Measurements from ENCODE around the gene ARAF. TPM values are rescaled to one million over a fixed set of nuclear protein-coding genes. Genes with fewer than 3 reads are reported as not detected.

ARAF gene
- total and polyA plus RNA-seq, 2 donors (not counting 1 experiment from before 2014, with no cell fraction given): 14.4 to 40.9 TPM

DNA sequence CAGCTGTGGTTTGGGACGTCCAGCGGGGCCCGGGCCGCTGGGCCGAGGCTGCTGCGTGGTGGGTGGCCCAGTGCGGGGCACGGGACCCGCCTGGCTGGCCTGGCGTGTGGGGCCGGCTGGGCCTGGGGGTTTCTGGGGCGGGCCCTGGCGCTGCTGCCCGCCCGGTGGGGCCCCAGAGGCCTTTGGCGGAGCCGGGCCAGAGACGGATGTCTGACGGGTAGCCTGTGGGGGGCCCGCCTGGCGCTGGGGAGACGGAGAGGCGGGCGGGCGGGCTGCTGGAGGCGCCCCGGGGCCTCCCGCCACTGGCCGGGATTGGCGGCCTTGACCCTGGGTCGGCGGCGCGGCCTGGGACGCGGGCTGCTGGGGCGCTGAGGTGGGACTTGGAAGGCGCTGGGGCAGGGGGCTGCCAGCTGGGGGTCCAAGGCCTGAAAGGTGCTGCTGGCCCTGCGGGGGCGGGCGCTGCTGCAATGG, 13.1 kb downstream of the ARAF start:
- no peaks in the 10 kb centered on the region for H4K20me1 ChIP-seq (ENCODE audit: control insufficient read depth, extremely low read depth, insufficient read depth, low read length)
- peak overlapping the region; percentile 35 for H3K4me2 ChIP-seq (ENCODE audit: extremely low read depth, insufficient read depth, low read length)
- no peak for DNase-seq (ENCODE audit: low read depth in 2 of 2)
- H3K9ac ChIP-seq (ENCODE audit: insufficient read depth, low read length): peak overlapping the region; percentile 69
- no peak for TF ChIP-seq EZH2 (IDR thresholded peaks at IDR 0.05; ENCODE audit: low read length, missing control alignments)
- TF ChIP-seq, protein P1, sequence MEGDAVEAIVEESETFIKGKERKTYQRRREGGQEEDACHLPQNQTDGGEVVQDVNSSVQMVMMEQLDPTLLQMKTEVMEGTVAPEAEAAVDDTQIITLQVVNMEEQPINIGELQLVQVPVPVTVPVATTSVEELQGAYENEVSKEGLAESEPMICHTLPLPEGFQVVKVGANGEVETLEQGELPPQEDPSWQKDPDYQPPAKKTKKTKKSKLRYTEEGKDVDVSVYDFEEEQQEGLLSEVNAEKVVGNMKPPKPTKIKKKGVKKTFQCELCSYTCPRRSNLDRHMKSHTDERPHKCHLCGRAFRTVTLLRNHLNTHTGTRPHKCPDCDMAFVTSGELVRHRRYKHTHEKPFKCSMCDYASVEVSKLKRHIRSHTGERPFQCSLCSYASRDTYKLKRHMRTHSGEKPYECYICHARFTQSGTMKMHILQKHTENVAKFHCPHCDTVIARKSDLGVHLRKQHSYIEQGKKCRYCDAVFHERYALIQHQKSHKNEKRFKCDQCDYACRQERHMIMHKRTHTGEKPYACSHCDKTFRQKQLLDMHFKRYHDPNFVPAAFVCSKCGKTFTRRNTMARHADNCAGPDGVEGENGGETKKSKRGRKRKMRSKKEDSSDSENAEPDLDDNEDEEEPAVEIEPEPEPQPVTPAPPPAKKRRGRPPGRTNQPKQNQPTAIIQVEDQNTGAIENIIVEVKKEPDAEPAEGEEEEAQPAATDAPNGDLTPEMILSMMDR (conservative IDR thresholded peaks at IDR 0.05 in 1 of 2, IDR thresholded peaks at IDR 0.05 in 1 of 2; ENCODE audit: low read depth in 1 of 2, low read length in 2 of 2): no peak
- no peak overlapping the region for H2AFZ ChIP-seq (ENCODE audit: low read length)
- peak overlapping the region in 2 of 4 experiments; percentile 14 to 37 for H3K4me3 ChIP-seq (replicated peaks in 1 of 4; ENCODE audit: control extremely low read depth in 1 of 4, insufficient read depth in 1 of 4, low read depth in 3 of 4, low read length in 4 of 4)
- no peaks in the 10 kb centered on the region for H3K27me3 ChIP-seq (ENCODE audit: control insufficient read depth, insufficient read depth, low read length)
- peaks cover 11% of the 10 kb centered on the region for H3K4me1 ChIP-seq (ENCODE audit: control insufficient read depth, extremely low read depth, insufficient read depth, low read length)
- no peaks in the 10 kb centered on the region for H3K9me3 ChIP-seq (ENCODE audit: control insufficient read depth, insufficient read depth, low read depth, low read length)
- H3K27ac ChIP-seq (ENCODE audit: insufficient read depth, low read length): peak overlapping the region; percentile 84
- no peaks in the 10 kb centered on the region for H3K79me2 ChIP-seq (ENCODE audit: control insufficient read depth, insufficient read depth, low read length)
- no peaks in the 10 kb centered on the region for H3K36me3 ChIP-seq (ENCODE audit: control insufficient read depth, insufficient read depth, low read length)

GRCh38 chrX:47574547-47575301, 13.7 kb downstream of the ARAF start:
- Histone ChIP-seq H3K79me2 (ENCODE audit: control insufficient read depth, insufficient read depth, low read length) (no peaks in the 10 kb centered on the region), H3K4me3 (replicated peaks in 1 of 4; ENCODE audit: control extremely low read depth in 1 of 4, insufficient read depth in 1 of 4, low read depth in 3 of 4, low read length in 4 of 4) (peak overlapping the region in 1 of 4 experiments; percentile 17), H3K9ac (ENCODE audit: insufficient read depth, low read length) (peak overlapping the region; percentile 69), H3K4me1 (ENCODE audit: control insufficient read depth, extremely low read depth, insufficient read depth, low read length) (peaks cover 14% of the 10 kb centered on the region), H3K36me3 (ENCODE audit: control insufficient read depth, insufficient read depth, low read length) (no peaks in the 10 kb centered on the region), H3K27me3 (ENCODE audit: control insufficient read depth, insufficient read depth, low read length) (no peaks in the 10 kb centered on the region), H3K9me3 (ENCODE audit: control insufficient read depth, insufficient read depth, low read depth, low read length) (no peaks in the 10 kb centered on the region), H2AFZ (ENCODE audit: low read length) (no peak overlapping the region), H3K27ac (ENCODE audit: insufficient read depth, low read length) (peak overlapping the region; percentile 27), H3K4me2 (ENCODE audit: extremely low read depth, insufficient read depth, low read length) (peak overlapping the region; percentile 35), H4K20me1 (ENCODE audit: control insufficient read depth, extremely low read depth, insufficient read depth, low read length) (no peaks in the 10 kb centered on the region)
- TF ChIP-seq, protein P1 (conservative IDR thresholded peaks at IDR 0.05 in 1 of 2, IDR thresholded peaks at IDR 0.05 in 1 of 2; ENCODE audit: low read depth in 1 of 2, low read length in 2 of 2): no peak
- no peak for TF ChIP-seq EZH2 (IDR thresholded peaks at IDR 0.05; ENCODE audit: low read length, missing control alignments)
- DNase-seq (ENCODE audit: low read depth in 2 of 2): no peak

- Histone ChIP-seq H4K20me1 (ENCODE audit: control insufficient read depth, extremely low read depth, insufficient read depth, low read length) (no peaks in the 10 kb centered on the region), H3K4me1 (ENCODE audit: control insufficient read depth, extremely low read depth, insufficient read depth, low read length) (peaks cover 14% of the 10 kb centered on the region), H3K4me2 (ENCODE audit: extremely low read depth, insufficient read depth, low read length) (no peak overlapping the region), H3K4me3 (replicated peaks in 1 of 4; ENCODE audit: control extremely low read depth in 1 of 4, insufficient read depth in 1 of 4, low read depth in 3 of 4, low read length in 4 of 4) (no peak overlapping the region), H3K79me2 (ENCODE audit: control insufficient read depth, insufficient read depth, low read length) (no peaks in the 10 kb centered on the region), H2AFZ (ENCODE audit: low read length) (no peak overlapping the region), H3K36me3 (ENCODE audit: control insufficient read depth, insufficient read depth, low read length) (no peaks in the 10 kb centered on the region), H3K27ac (ENCODE audit: insufficient read depth, low read length) (no peak overlapping the region), H3K9me3 (ENCODE audit: control insufficient read depth, insufficient read depth, low read depth, low read length) (no peaks in the 10 kb centered on the region), H3K9ac (ENCODE audit: insufficient read depth, low read length) (no peak overlapping the region), H3K27me3 (ENCODE audit: control insufficient read depth, insufficient read depth, low read length) (no peaks in the 10 kb centered on the region)
- TF ChIP-seq, protein P1 (conservative IDR thresholded peaks at IDR 0.05 in 1 of 2, IDR thresholded peaks at IDR 0.05 in 1 of 2; ENCODE audit: low read depth in 1 of 2, low read length in 2 of 2): no peak
- no peak for TF ChIP-seq EZH2 (IDR thresholded peaks at IDR 0.05; ENCODE audit: low read length, missing control alignments)
- no peak for DNase-seq (ENCODE audit: low read depth in 2 of 2)
Observed at GRCh38 chrX:47576021-47576898, 15.3 kb downstream of the ARAF start.

Data from fibroblast of lung (primary cell).